Measurements from ENCODE around the gene PTPRN2. TPM values are rescaled to one million over a fixed set of nuclear protein-coding genes. Genes with fewer than 3 reads are reported as not detected.

PTPRN2 gene
- total RNA-seq, 1 donor from 2014 or later: 1.8 TPM

DNA sequence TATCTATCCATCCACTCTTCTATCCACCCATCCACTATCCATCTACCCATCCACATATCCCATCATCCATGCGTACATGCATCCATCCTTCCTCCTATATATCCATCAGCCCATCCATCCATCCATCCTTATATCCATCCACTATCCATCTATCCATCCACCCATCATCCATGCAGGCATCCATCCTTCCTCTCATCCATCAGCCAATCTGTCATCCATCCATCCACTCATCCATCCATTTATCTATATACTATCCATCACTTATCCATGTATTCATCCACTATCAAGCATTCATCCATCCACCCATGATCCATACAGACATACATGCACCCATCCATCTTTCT, 765.0 kb downstream of the PTPRN2 start:
- ChIA-PET CTCF (no interaction called here), POLR2A (no interaction called here)
- TF ChIP-seq, protein P1, sequence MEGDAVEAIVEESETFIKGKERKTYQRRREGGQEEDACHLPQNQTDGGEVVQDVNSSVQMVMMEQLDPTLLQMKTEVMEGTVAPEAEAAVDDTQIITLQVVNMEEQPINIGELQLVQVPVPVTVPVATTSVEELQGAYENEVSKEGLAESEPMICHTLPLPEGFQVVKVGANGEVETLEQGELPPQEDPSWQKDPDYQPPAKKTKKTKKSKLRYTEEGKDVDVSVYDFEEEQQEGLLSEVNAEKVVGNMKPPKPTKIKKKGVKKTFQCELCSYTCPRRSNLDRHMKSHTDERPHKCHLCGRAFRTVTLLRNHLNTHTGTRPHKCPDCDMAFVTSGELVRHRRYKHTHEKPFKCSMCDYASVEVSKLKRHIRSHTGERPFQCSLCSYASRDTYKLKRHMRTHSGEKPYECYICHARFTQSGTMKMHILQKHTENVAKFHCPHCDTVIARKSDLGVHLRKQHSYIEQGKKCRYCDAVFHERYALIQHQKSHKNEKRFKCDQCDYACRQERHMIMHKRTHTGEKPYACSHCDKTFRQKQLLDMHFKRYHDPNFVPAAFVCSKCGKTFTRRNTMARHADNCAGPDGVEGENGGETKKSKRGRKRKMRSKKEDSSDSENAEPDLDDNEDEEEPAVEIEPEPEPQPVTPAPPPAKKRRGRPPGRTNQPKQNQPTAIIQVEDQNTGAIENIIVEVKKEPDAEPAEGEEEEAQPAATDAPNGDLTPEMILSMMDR (IDR thresholded peaks at IDR 0.05): no peak
- Mint-ChIP-seq H3K4me3 (no peak overlapping the region), H3K4me1 (no peaks in the 10 kb centered on the region), H3K36me3 (ENCODE audit: low read depth) (no peaks in the 10 kb centered on the region), H3K27ac (no peak overlapping the region), H3K9me3 (peaks cover 3% of the 10 kb centered on the region), H3K27me3 (no peaks in the 10 kb centered on the region)
- no peak for DNase-seq
- no peak for ATAC-seq (ENCODE audit: low read depth)
- intact Hi-C loops (cut with micrococcal nuclease): no loop called here

DNA sequence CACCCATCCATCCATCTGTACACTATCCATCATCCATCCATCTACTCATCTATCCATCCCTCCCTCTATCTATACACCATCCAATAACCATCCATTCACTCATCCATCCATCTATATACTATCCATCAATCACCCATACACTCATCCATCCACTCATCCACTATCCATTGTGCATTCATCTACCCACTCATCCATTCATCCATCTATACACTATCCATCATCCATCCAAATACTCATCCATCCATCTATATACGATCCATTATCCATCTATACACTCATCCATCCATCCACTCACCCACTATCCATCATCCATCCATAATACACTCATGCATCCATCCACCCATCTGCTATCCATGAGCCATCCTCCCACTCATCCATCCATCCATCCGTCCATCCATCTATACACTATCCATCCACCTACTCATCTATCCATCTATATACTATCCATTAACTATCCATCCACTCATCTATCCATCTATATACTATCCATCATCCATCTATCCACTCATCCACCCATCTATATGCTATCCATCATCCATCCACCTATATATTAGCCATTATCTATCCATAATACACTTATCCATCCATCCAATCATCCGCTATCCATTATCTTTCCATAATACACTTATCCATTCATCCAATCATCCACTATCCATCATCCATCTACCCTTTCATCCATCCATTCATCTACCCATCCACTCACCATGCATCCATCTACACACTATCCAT, 765.5 kb downstream of the PTPRN2 start:
- POLR2A ChIA-PET: no interaction called here
- Mint-ChIP-seq H3K4me1 (no peaks in the 10 kb centered on the region), H3K27ac (no peak overlapping the region), H3K9me3 (peaks cover 3% of the 10 kb centered on the region), H3K27me3 (no peaks in the 10 kb centered on the region), H3K36me3 (ENCODE audit: low read depth) (no peaks in the 10 kb centered on the region), H3K4me3 (no peak overlapping the region)
- DNase-seq (no peak), ATAC-seq (ENCODE audit: low read depth) (no peak)
- TF ChIP-seq, protein P1 (IDR thresholded peaks at IDR 0.05): no peak
- intact Hi-C loops (cut with micrococcal nuclease): no loop called here
- CTCF ChIA-PET: no interaction called here

DNA sequence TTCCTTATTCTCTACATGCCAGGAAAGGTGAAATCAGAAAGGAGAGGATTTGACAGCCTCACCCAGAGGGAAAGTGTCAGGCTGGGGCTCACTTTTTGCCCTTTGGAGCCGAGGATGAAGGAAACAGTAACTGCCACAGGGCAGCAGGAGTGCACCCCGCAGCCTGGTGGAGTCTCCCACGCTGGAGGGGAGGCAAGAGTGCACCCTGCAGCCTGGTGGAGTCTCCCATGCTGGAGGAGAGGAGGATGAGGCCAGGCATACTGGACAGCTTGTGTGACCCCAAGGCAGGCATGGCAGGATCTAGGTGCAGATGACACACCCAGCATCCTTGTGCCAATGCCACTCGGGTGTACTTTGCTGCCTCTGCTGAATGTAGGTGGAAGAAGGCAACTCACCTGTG, 766.8 kb downstream of the PTPRN2 start:
- CTCF ChIA-PET: no interaction called here
- H3K4me1 Mint-ChIP-seq: no peaks in the 10 kb centered on the region

DNA sequence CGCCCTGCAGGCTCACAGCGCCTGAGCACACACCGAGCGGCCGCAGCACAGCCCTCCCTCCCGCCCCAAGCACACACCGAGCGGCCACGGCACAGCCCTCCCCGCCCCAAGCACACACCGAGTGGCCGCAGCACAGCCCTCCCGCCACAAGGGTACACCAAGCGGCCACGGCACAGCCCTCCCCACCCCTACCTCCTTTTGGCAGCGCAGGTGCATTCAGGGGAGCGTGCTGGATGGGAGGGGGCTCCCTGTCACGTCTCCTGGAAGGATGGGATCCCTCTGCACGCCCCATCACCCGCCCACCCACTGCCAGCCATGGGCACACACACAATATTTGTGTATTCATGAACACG, 768.2 kb downstream of the PTPRN2 start:
- DNase-seq (no peak), ATAC-seq (ENCODE audit: low read depth) (no peak)
- ChIA-PET CTCF (no interaction called here), POLR2A (no interaction called here)
- Mint-ChIP-seq H3K27ac (no peak overlapping the region), H3K36me3 (ENCODE audit: low read depth) (no peaks in the 10 kb centered on the region), H3K4me1 (no peaks in the 10 kb centered on the region), H3K4me3 (no peak overlapping the region), H3K9me3 (peaks cover 3% of the 10 kb centered on the region), H3K27me3 (no peaks in the 10 kb centered on the region)
- TF ChIP-seq, protein P1 (IDR thresholded peaks at IDR 0.05): no peak
- intact Hi-C loops (cut with micrococcal nuclease): no loop called here

More for the DNA sequence above, 766.8 kb downstream of the PTPRN2 start:
- no peaks in the 10 kb centered on the region for H3K36me3 Mint-ChIP-seq (ENCODE audit: low read depth)
- H3K27ac Mint-ChIP-seq: no peak overlapping the region
- no peaks in the 10 kb centered on the region for H3K27me3 Mint-ChIP-seq
- POLR2A ChIA-PET: no interaction called here
- intact Hi-C loops (cut with micrococcal nuclease): no loop called here
- no peak for ATAC-seq (ENCODE audit: low read depth)
- DNase-seq: no peak
- peaks cover 3% of the 10 kb centered on the region for H3K9me3 Mint-ChIP-seq
- TF ChIP-seq, protein P1 (IDR thresholded peaks at IDR 0.05): no peak
- H3K4me3 Mint-ChIP-seq: no peak overlapping the region

DNA sequence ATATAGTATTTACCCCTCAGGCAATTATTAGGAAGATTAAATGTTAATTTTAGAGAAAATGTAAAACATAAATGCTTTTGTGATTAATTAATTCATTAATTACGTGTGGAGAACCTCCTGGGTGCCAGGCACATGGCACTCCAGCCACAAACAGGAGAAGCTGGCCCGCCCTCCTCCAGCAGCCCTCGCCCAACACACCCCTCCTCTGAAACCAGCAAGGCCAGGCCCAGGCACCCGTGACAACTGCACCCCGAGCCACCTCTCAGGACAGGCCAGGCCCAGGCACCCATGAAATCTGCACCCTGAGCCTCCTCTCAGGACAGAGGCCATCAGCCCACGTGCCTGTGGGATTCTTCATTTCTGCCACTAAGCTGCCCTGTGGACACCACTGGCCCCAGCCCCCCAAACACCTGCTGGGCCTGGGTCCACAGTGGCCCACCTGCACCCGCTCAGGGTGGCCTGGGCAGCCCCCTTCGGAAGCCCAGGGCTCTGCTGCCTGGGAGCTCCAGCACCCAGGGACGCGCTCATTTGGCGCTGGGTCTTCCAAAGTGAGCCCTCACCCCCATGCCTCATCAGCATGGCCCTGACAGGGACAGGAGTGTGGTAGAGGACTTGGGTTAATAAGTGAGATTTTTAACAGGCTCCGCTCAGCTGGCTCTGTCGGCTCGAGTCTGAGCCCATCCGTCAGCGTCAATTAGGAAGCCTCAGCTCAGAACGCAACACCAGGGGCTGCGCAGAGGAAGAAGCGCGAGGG, 768.7 kb downstream of the PTPRN2 start:
- H3K27ac Mint-ChIP-seq: no peak overlapping the region
- CTCF ChIA-PET: no interaction called here
- intact Hi-C loops (cut with micrococcal nuclease): no loop called here
- ATAC-seq (ENCODE audit: low read depth) (no peak), DNase-seq (no peak)
- no peaks in the 10 kb centered on the region for H3K36me3 Mint-ChIP-seq (ENCODE audit: low read depth)
- peaks cover 3% of the 10 kb centered on the region for H3K9me3 Mint-ChIP-seq
- no peaks in the 10 kb centered on the region for H3K27me3 Mint-ChIP-seq
- no peak overlapping the region for H3K4me3 Mint-ChIP-seq
- TF ChIP-seq, protein P1 (IDR thresholded peaks at IDR 0.05): no peak
- H3K4me1 Mint-ChIP-seq: no peaks in the 10 kb centered on the region
- POLR2A ChIA-PET: no interaction called here
